Measurements from ENCODE around the gene RAB3D.

DNA sequence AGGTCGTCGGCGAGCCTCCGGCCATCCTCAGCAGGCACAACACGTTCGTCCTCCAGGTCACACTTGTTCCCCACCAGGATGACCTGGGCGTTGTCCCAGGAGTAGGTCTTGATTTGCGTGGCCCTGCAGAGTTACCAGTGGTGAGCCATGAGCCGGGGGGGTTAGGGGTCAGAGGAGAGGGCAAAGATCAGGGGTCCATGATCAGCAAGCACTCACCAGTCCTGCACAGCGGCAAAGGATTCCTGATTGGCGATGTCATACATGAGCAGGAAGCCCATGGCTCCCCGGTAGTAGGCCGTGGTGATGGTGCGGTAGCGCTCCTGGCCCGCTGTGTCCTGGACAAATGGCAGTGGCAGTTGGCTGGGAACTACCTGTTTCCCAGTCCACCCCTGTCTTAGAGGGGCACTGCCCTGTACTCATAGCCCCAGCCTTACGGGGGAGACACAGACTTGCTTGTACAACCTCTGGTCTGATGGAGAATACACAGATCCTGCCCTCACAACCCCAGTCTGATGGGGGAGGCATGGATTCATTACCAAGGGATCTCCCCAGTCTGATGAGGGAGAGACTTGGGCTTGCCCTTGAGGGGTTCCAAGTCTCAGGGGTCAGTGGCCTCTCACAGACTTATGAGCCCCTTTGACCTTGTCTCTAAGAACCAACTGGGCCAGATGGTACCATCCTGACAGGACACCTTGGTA is 3.9 kb downstream of the RAB3D start:
- TF ChIP-seq POLR2AphosphoS5 (IDR thresholded peaks at IDR 0.05; ENCODE audit: low read depth, low read length) (no peak), TAF1 (IDR thresholded peaks at IDR 0.05; ENCODE audit: borderline replicate concordance, insufficient read depth, low read length) (no peak)
